ENCODE data around the gene UBALD1. TPM values are rescaled to one million over a fixed set of nuclear protein-coding genes. Genes with fewer than 3 reads are reported as not detected.

UBALD1 gene
- polyA plus RNA-seq, 2 of the 4 experiments (the other 2 are of a cell fraction) = 10.2 to 34.1 TPM

GRCh38 chr16:4613636-4614570, 785 bp downstream of the UBALD1 start (continued):
- TF ChIP-seq KDM5A (IDR thresholded peaks at IDR 0.05) (no peak), HEYL (CRISPR knock-in tag; IDR thresholded peaks at IDR 0.05) (no peak)

- 67% methylated on average over 13 of the region's 14 CpGs for WGBS (ENCODE audit: missing lambda C conversion rate)
- H3K27ac ChIP-seq = peak overlapping the region; percentile 93 to 98
- peak overlapping the region; percentile 99 for H3K4me2 ChIP-seq
- TF ChIP-seq PHF8 (IDR thresholded peaks at IDR 0.05; ENCODE audit: borderline replicate concordance, low read depth) (no peak), HOXA7 (CRISPR knock-in tag; IDR thresholded peaks at IDR 0.05) (no peak), CEBPB (IDR thresholded peaks at IDR 0.05) (no peak), POLR2AphosphoS2 (conservative IDR thresholded peaks at IDR 0.05; ENCODE audit: low read length) (no peak), CHD2 (IDR thresholded peaks at IDR 0.05; ENCODE audit: low read length, partially characterized antibody) (no peak), CHD4 (IDR thresholded peaks at IDR 0.05; ENCODE audit: borderline replicate concordance) (no peak), CBX8 (IDR thresholded peaks at IDR 0.05) (no peak), CBX2 (IDR thresholded peaks at IDR 0.05; ENCODE audit: borderline replicate concordance, low read depth) (no peak)
- ChIA-PET POLR2A (no interaction called here), CTCF (interaction anchor here (1.0 to 3.2 kb wide), 5 partner anchors 11 to 107 kb away, joined by 3 to 16 read pairs (median 4); partner anchors contain the start of gene MGRN1)
- H3K4me1 ChIP-seq = peaks cover 35% of the 10 kb centered on the region
- DNase-seq (ENCODE audit: low read depth in 1 of 2, low spot score in 1 of 2) (no peak), FAIRE-seq (no peak), ATAC-seq (no peak)
- H3K9me3 ChIP-seq = no peaks in the 10 kb centered on the region
- H3K4me3 ChIP-seq = peak overlapping the region; percentile 89
Observed at GRCh38 chr16:4612977-4613635, 1.6 kb downstream of the UBALD1 start.

DNA sequence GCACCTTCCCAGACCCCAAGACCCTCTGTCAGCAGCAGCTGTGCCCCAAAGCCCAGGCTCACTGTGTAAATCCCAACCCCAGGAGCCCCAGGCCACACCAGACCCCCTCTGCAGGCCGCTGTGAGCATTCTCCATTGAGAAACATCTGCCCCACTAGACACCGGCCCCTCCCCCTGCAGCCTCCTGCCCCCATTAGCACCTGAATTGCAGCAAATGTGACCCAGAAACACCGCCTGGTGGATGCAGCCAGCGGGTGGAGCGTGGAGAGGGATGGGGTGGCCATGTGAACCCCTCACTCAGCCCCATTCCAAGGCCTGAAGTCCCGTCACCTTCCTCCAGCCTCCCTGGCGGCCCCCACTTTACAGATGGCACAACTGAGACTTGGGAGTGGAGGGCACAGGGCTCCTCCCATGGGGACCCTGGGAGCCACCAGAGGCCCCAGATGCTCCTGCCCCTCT, 2.2 kb downstream of the UBALD1 start:
- WGBS (ENCODE audit: missing lambda C conversion rate) = 96% methylated on average over 7 of the region's 7 CpGs
- ChIA-PET CTCF (interaction anchor here (1.7 to 3.2 kb wide), 3 partner anchors 11 to 106 kb away, joined by 4 to 16 read pairs (median 13); partner anchors contain the start of gene MGRN1), POLR2A (no interaction called here)
- peaks cover 29% of the 10 kb centered on the region for H3K4me1 ChIP-seq
- DNase-seq (ENCODE audit: low read depth in 1 of 2, low spot score in 1 of 2) = peak in 1 of 2 experiments; percentile 38
- H3K9me3 ChIP-seq = no peaks in the 10 kb centered on the region
- H3K4me2 ChIP-seq = peak overlapping the region; percentile 99
- no peak for FAIRE-seq
- H3K27ac ChIP-seq = peak overlapping the region in 1 of 2 experiments; percentile 98; a peak in 2 of 6 replicates
- no peak for ATAC-seq
- no peak overlapping the region; the same call in 2 of the 3 replicates for H3K4me3 ChIP-seq
- TF ChIP-seq MAZ (IDR thresholded peaks at IDR 0.05; ENCODE audit: borderline replicate concordance, low read depth, low read length) (no peak), TFCP2L1 (CRISPR knock-in tag; IDR thresholded peaks at IDR 0.05) (no peak), RCOR1 (IDR thresholded peaks at IDR 0.05; ENCODE audit: low read depth, low read length) (no peak), HOXB13 (CRISPR knock-in tag; IDR thresholded peaks at IDR 0.05; ENCODE audit: low read depth) (no peak), RARB (CRISPR knock-in tag; IDR thresholded peaks at IDR 0.05) (no peak), BHLHE40 (IDR thresholded peaks at IDR 0.05; ENCODE audit: low read depth, low read length) (no peak), JUN (IDR thresholded peaks at IDR 0.05) (no peak), CHD4 (IDR thresholded peaks at IDR 0.05; ENCODE audit: borderline replicate concordance) (no peak), SMC3 (IDR thresholded peaks at IDR 0.05) (no peak), CTCF (IDR thresholded peaks at IDR 0.05) (no peak), ZFP36 (IDR thresholded peaks at IDR 0.05; ENCODE audit: borderline replicate concordance, partially characterized antibody) (no peak), POLR2AphosphoS2 (conservative IDR thresholded peaks at IDR 0.05; ENCODE audit: low read length) (no peak), RAD21 (conservative IDR thresholded peaks at IDR 0.05 in 1 of 2, IDR thresholded peaks at IDR 0.05 in 1 of 2) (no peak), RFX5 (IDR thresholded peaks at IDR 0.05) (no peak), MAX (IDR thresholded peaks at IDR 0.05) (no peak), NR3C1 (IDR thresholded peaks at IDR 0.05) (no peak), PHF8 (IDR thresholded peaks at IDR 0.05; ENCODE audit: borderline replicate concordance, low read depth) (no peak)
